Hepatocyte (in vitro differentiated cells): ENCODE measurements around the gene SLC25A18. TPM values are rescaled to one million over a fixed set of nuclear protein-coding genes. Genes with fewer than 3 reads are reported as not detected.

Experiments
- DNase-seq: peaks from one replicate; pipeline ENCODE4 v3.0.0-alpha.2; 2016; ENCODE audit warnings: low spot score
- H2AFZ ChIP-seq: fragments of 200-600 bp; sonication (generic); 2 replicates; pipeline ENCODE4 v1.6.0; 2016; ENCODE audit warnings: antibody characterized with exemption, mild to moderate bottlenecking
- H3K27ac ChIP-seq: fragments of 200-600 bp; sonication (generic); 2 replicates; pipeline ENCODE4 v1.5.1; 2016; ENCODE audit warnings: mild to moderate bottlenecking
- H3K27me3 ChIP-seq: fragments of 200-600 bp; sonication (generic); 2 replicates; pipeline ENCODE4 v1.6.1; 2016
- H3K36me3 ChIP-seq: fragments of 200-600 bp; sonication (generic); replicated peaks from 2 replicates; pipeline ENCODE4 v1.5.1; 2016; ENCODE audit warnings: low read depth; ENCODE audit not compliant: insufficient read depth
- H3K4me1 ChIP-seq: fragments of 200-600 bp; sonication (generic); 2 replicates; pipeline ENCODE4 v1.5.1; 2016; ENCODE audit warnings: mild to moderate bottlenecking, moderate library complexity; ENCODE audit not compliant: insufficient read depth
- H3K4me2 ChIP-seq: fragments of 200-600 bp; sonication (generic); 2 replicates; pipeline ENCODE4 v1.6.0; 2016
- H3K4me3 ChIP-seq: fragments of 200-600 bp; sonication (generic); 2 replicates; pipeline ENCODE4 v1.5.1; 2016; ENCODE audit warnings: mild to moderate bottlenecking
- H3K79me2 ChIP-seq: fragments of 200-600 bp; sonication (generic); 2 replicates; pipeline ENCODE4 v1.6.0; 2017; ENCODE audit warnings: mild to moderate bottlenecking
- H3K9me2 ChIP-seq: fragments of 200-600 bp; sonication (generic); replicated peaks from 2 replicates; pipeline ENCODE4 v1.6.0; 2017; ENCODE audit warnings: mild to moderate bottlenecking; ENCODE audit not compliant: insufficient read depth
- H3K9me3 ChIP-seq: fragments of 200-600 bp; sonication (generic); 2 replicates; pipeline ENCODE4 v1.5.1; 2016; ENCODE audit warnings: low read depth, mild to moderate bottlenecking
- H4K20me1 ChIP-seq: fragments of 200-600 bp; sonication (generic); 2 replicates; pipeline ENCODE4 v1.6.0; 2016; ENCODE audit warnings: mild to moderate bottlenecking; ENCODE audit not compliant: insufficient read depth, poor library complexity, severe bottlenecking
- CTCF ChIP-seq: fragments of 200-600 bp; sonication (generic); IDR thresholded peaks from 2 replicates; pipeline ENCODE4 v1.5.1; 2016; ENCODE audit warnings: antibody characterized with exemption, mild to moderate bottlenecking; ENCODE audit not compliant: poor library complexity
- EZH2 ChIP-seq: fragments of 200-600 bp; sonication (generic); IDR thresholded peaks from 2 replicates; pipeline ENCODE4 v1.6.1; 2016; ENCODE audit warnings: antibody characterized with exemption, mild to moderate bottlenecking, borderline replicate concordance
- EZH2phosphoT487 ChIP-seq: fragments of 200-600 bp; sonication (generic); IDR thresholded peaks from one replicate; pipeline ENCODE4 v1.6.1; 2018; ENCODE audit warnings: antibody characterized with exemption, mild to moderate bottlenecking, low read depth, moderate library complexity; ENCODE audit not compliant: unreplicated experiment, severe bottlenecking
- WGBS: methylation state at CpG from one replicate; pipeline ENCODE4 v1.1.6; 2016; ENCODE audit warnings: low lambda C conversion rate; ENCODE audit errors: missing lambda C conversion rate; 5-methylcytosine and 5-hydroxymethylcytosine counted together
- polyA plus RNA-seq: library from polyadenylated mRNA; unstranded; fragments of >200 nt; fragmentation: Nextera tagmentation; extraction: Ambion mirVana; gene quantifications from 2 replicates; pipeline ENCODE4 v1.2.1, GENCODE V29; 2016
- total RNA-seq: library from RNA; depleted of rRNA; stranded (reverse); fragments of >200 nt; gene quantifications from 2 replicates; pipeline ENCODE4 v1.2.3, GENCODE V29; 2014

The SLC25A18 gene
- total and polyA plus RNA-seq, 2 experiments from 2014 or later: 3.5 to 4.2 TPM

- Histone ChIP-seq H3K9me3 (no peaks in the 10 kb centered on the region), H3K27ac (peak overlapping the region; percentile 99), H3K79me2 (peaks cover 29% of the 10 kb centered on the region), H3K4me1 (peaks cover 28% of the 10 kb centered on the region), H3K36me3 (no peaks in the 10 kb centered on the region), H3K27me3 (no peaks in the 10 kb centered on the region), H3K4me3 (peak overlapping the region; percentile 54), H3K9me2 (no peaks in the 10 kb centered on the region), H4K20me1 (no peaks in the 10 kb centered on the region), H3K4me2 (peak overlapping the region; percentile 82), H2AFZ (peak overlapping the region; percentile 68)
- peak; percentile 4 for DNase-seq
- TF ChIP-seq EZH2phosphoT487 (no peak), EZH2 (no peak), CTCF (no peak)
- WGBS: 52% methylated on average over 10 of the region's 10 CpGs
Measured at GRCh38 chr22:17637490-17638181, 74.3 kb downstream of the SLC25A18 start.

DNA sequence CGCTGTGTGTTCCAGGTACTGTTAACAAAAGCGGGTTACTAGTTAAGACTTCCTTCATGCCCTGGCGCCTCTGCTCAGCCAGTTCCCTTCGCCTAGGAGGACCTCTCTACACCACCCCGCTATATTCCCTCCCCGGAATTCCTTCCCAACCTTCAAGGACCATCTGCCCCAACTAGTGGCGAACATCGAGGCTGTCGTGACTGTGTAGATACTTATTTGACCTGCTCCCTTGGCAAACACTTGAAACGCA is 74.8 kb downstream of the SLC25A18 start:
- peak overlapping the region; percentile 82 for H3K4me2 ChIP-seq
- no peaks in the 10 kb centered on the region for H3K9me2 ChIP-seq
- H3K4me3 ChIP-seq: peak overlapping the region; percentile 54
- no peaks in the 10 kb centered on the region for H3K36me3 ChIP-seq
- peaks cover 23% of the 10 kb centered on the region for H3K4me1 ChIP-seq
- 2% methylated on average over 10 of the region's 10 CpGs for WGBS
- no peak for TF ChIP-seq CTCF
- TF ChIP-seq EZH2phosphoT487: no peak
- no peak for TF ChIP-seq EZH2
- H3K9me3 ChIP-seq: no peaks in the 10 kb centered on the region
- H4K20me1 ChIP-seq: no peaks in the 10 kb centered on the region
- DNase-seq: no peak
- H3K27me3 ChIP-seq: no peaks in the 10 kb centered on the region
- peak overlapping the region; percentile 99 for H3K27ac ChIP-seq
- peak overlapping the region; percentile 68 for H2AFZ ChIP-seq
- peaks cover 34% of the 10 kb centered on the region for H3K79me2 ChIP-seq

DNA sequence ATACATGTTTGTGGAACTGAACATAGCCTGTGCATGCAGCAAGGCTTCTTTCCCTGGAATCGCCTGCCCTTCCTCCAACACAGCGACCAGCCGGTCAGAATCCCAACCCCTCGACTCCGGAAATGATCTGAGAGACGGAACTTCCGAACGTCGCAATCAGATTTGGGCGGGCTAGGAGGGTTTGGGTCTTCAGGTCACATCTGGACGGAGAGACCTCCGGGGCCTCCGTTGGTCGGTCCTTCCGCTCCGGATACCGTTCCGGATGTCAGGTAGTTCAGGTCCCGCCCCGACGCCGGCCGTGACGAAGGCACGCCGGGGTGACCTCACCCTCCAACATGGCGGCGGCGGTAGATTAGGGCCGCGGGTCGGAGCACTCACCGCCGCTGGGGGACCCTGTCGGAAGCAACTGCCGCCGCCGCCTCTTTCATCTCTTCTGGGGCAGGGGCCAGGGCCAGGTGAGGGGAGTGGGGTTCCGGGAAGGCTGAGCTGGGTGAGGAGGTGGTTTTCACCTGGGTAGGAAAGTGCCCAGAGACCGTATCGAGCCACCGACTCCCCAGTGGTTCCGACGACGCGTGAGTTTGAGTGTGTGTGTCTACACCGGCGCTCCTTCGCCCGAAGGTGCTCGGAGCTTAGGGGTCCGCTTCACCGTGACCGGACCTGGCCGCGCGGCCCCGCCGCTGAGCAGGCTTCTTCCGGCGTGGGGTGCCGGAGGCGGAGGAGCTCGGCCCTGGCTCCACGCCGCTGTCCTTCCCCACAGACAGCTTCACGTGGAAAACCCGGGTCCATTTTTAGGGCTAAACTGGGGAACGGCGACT is 75.3 kb downstream of the SLC25A18 start, which contains the start of gene BCL2L13:
Gene BCL2L13 (plus strand): TSS at position 326 of the 815 bp plus-strand sequence. CDS start 16,955 bp downstream, outside the sequence.
- H4K20me1 ChIP-seq: no peaks in the 10 kb centered on the region
- no peaks in the 10 kb centered on the region for H3K27me3 ChIP-seq
- DNase-seq: peak; percentile 96
- H2AFZ ChIP-seq: peak within 1 kb of the TSS; percentile 68
- 1% methylated on average over 69 of the region's 70 CpGs for WGBS
- peak within 1 kb of the TSS; percentile 99 for H3K27ac ChIP-seq
- H3K79me2 ChIP-seq: peaks cover 39% of the 10 kb centered on the region
- peaks cover 21% of the 10 kb centered on the region for H3K4me1 ChIP-seq
- H3K9me3 ChIP-seq: no peaks in the 10 kb centered on the region
- H3K4me2 ChIP-seq: peak within 1 kb of the TSS; percentile 82
- H3K4me3 ChIP-seq: peak within 1 kb of the TSS; percentile 70
- no peaks in the 10 kb centered on the region for H3K9me2 ChIP-seq
- TF ChIP-seq CTCF: no peak
- TF ChIP-seq EZH2: no peak
- H3K36me3 ChIP-seq: no peaks in the 10 kb centered on the region
